ENCODE results near the gene PTPRB. TPM values are rescaled to one million over a fixed set of nuclear protein-coding genes. Genes with fewer than 3 reads are reported as not detected.
A peak's percentile ranks its signal among the peaks of the same experiment; 100 is the strongest.

Gene PTPRB
- total RNA-seq, 6 experiments from 2014 or later = 12.7 to 35.9 (median 16.9) TPM

- H3K36me3 ChIP-seq = no peaks in the 10 kb centered on the region
- no peaks in the 10 kb centered on the region for H3K9me3 ChIP-seq
- H3K4me1 ChIP-seq = no peaks in the 10 kb centered on the region
- 39% methylated on average over 2 of the region's 2 CpGs for WGBS (ENCODE audit: insufficient coverage, low coverage, low lambda C conversion rate, missing lambda C conversion rate)
- intact Hi-C loops (cut with DNase I) = loop anchor here (5.0 to 10.0 kb wide), 2 partner anchors 130 to 132 kb away; no protein-coding TSS in a partner anchor
- ATAC-seq (no peak), DNase-seq (no peak)
- no peak overlapping the region for H3K4me3 ChIP-seq
- no peak overlapping the region for H3K27ac ChIP-seq
- TF ChIP-seq POLR2A (IDR thresholded peaks at IDR 0.05) (no peak), CTCF (IDR thresholded peaks at IDR 0.05) (no peak)
- H3K27me3 ChIP-seq = no peaks in the 10 kb centered on the region
Measured at GRCh38 chr12:70592664-70593063, 44.6 kb downstream of the PTPRB start.

GRCh38 chr12:70590549-70591226 is 46.5 kb downstream of the PTPRB start:
- Histone ChIP-seq H3K36me3 (no peaks in the 10 kb centered on the region), H3K4me1 (no peaks in the 10 kb centered on the region), H3K9me3 (no peaks in the 10 kb centered on the region), H3K27ac (no peak overlapping the region), H3K27me3 (no peaks in the 10 kb centered on the region), H3K4me3 (no peak overlapping the region)
- peak in 1 of 4 donors; percentile 13 for ATAC-seq
- WGBS (ENCODE audit: insufficient coverage, low coverage, low lambda C conversion rate, missing lambda C conversion rate) = 65% methylated on average over 4 of the region's 4 CpGs
- DNase-seq = no peak
- no peak for TF ChIP-seq POLR2A (IDR thresholded peaks at IDR 0.05)
- no peak for TF ChIP-seq CTCF (IDR thresholded peaks at IDR 0.05)
- intact Hi-C loops (cut with DNase I) = loop anchor here (5.0 to 10.0 kb wide), 2 partner anchors 132 to 134 kb away; no protein-coding TSS in a partner anchor

GRCh38 chr12:70590051-70590450 is 47.2 kb downstream of the PTPRB start:
- ATAC-seq = peak; percentile 90 to 95 (median 94)
- H3K36me3 ChIP-seq = no peaks in the 10 kb centered on the region
- peak; percentile 63 to 70 (median 68) for DNase-seq
- H3K4me3 ChIP-seq = no peak overlapping the region
- H3K27ac ChIP-seq = no peak overlapping the region
- TF ChIP-seq POLR2A (IDR thresholded peaks at IDR 0.05) = no peak
- peak; percentile 68 to 89 (median 84) for TF ChIP-seq CTCF (IDR thresholded peaks at IDR 0.05)
- no peaks in the 10 kb centered on the region for H3K4me1 ChIP-seq
- H3K9me3 ChIP-seq = no peaks in the 10 kb centered on the region
- 26% methylated on average over 6 of the region's 6 CpGs for WGBS (ENCODE audit: insufficient coverage, low coverage, low lambda C conversion rate, missing lambda C conversion rate)
- intact Hi-C loops (cut with DNase I) = loop anchor here (5.0 to 10.0 kb wide), 2 partner anchors 132 to 135 kb away; no protein-coding TSS in a partner anchor
- no peaks in the 10 kb centered on the region for H3K27me3 ChIP-seq

- DNase-seq (no peak), ATAC-seq (no peak)
- no peaks in the 10 kb centered on the region for H3K4me1 ChIP-seq
- intact Hi-C loops (cut with DNase I) = no loop called here
- no peaks in the 10 kb centered on the region for H3K27me3 ChIP-seq
- no peak overlapping the region for H3K27ac ChIP-seq
- H3K36me3 ChIP-seq = peaks cover 0 to 4% (median 0%) of the 10 kb centered on the region in 4 donors
- no peak overlapping the region for H3K4me3 ChIP-seq
- no peaks in the 10 kb centered on the region for H3K9me3 ChIP-seq
- WGBS (ENCODE audit: insufficient coverage, low coverage, low lambda C conversion rate, missing lambda C conversion rate) = 65% methylated on average over 2 of the region's 2 CpGs
- TF ChIP-seq CTCF (IDR thresholded peaks at IDR 0.05) = no peak
- TF ChIP-seq POLR2A (IDR thresholded peaks at IDR 0.05) = no peak
Measured at GRCh38 chr12:70584332-70584731, 52.9 kb downstream of the PTPRB start.
